Muscle layer of colon (tissue), 2 donors: Measurements from ENCODE around the gene OGFR.
A peak's percentile ranks its signal among the peaks of the same experiment; 100 is the strongest.

Experiments
- H3K27ac ChIP-seq: one replicate; pipeline ENCODE4 v1.7.0; 2013; ENCODE audit warnings: low read depth, mild to moderate bottlenecking, low read length, moderate library complexity
- H3K27me3 ChIP-seq, 2 donors: one replicate each; pipeline ENCODE4 v1.7.0; 2013; ENCODE audit warnings: low read length in 2 of 2, mild to moderate bottlenecking in 2 of 2; ENCODE audit not compliant: insufficient read depth in 2 of 2, control insufficient read depth in 1 of 2
- H3K36me3 ChIP-seq: one replicate; pipeline ENCODE4 v1.7.0; 2013; ENCODE audit warnings: mild to moderate bottlenecking, low read length; ENCODE audit not compliant: insufficient read depth
- H3K4me1 ChIP-seq: one replicate; pipeline ENCODE4 v1.7.0; 2013; ENCODE audit warnings: mild to moderate bottlenecking, low read length; ENCODE audit not compliant: insufficient read depth
- H3K4me3 ChIP-seq, 2 donors: one replicate each; pipeline ENCODE4 v1.7.0; 2013; ENCODE audit warnings: low read length in 2 of 2, low read depth in 1 of 2, mild to moderate bottlenecking in 1 of 2, moderate library complexity in 1 of 2
- H3K9ac ChIP-seq: one replicate; pipeline ENCODE4 v1.7.0; 2013; ENCODE audit warnings: low read length
- H3K9me3 ChIP-seq: one replicate; pipeline ENCODE4 v1.7.0; 2013; ENCODE audit warnings: mild to moderate bottlenecking, low read length
- donor health status: abdominal sarcoma.
- donor health status: Adenocarcinoma of cecum.

OGFR gene, protein sequence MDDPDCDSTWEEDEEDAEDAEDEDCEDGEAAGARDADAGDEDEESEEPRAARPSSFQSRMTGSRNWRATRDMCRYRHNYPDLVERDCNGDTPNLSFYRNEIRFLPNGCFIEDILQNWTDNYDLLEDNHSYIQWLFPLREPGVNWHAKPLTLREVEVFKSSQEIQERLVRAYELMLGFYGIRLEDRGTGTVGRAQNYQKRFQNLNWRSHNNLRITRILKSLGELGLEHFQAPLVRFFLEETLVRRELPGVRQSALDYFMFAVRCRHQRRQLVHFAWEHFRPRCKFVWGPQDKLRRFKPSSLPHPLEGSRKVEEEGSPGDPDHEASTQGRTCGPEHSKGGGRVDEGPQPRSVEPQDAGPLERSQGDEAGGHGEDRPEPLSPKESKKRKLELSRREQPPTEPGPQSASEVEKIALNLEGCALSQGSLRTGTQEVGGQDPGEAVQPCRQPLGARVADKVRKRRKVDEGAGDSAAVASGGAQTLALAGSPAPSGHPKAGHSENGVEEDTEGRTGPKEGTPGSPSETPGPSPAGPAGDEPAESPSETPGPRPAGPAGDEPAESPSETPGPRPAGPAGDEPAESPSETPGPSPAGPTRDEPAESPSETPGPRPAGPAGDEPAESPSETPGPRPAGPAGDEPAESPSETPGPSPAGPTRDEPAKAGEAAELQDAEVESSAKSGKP

DNA sequence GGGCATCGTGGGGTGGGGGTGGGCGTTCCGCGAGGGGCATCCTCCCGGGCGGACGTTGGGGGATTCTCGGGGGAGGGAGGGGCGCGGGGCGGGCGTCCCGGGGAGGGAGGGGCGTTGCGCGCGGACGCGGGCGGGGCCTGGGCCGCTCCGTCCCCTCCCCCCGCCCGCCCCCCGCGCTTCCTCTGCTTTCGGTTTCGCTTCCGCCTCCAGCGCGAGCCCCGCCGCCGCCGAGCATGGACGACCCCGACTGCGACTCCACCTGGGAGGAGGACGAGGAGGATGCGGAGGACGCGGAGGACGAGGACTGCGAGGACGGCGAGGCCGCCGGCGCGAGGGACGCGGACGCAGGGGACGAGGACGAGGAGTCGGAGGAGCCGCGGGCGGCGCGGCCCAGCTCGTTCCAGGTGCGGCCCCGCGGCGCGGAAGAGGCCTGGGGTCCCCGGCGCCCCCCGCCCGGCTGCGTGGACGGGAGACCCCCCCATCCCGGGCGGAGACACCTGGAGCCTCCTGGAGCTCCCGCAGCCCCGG lies at the start of gene OGFR:
Gene OGFR, plus strand, starts transcription at position 209 of the 528 bp plus-strand sequence. Its CDS starts 25 bp downstream, at position 234.
- peaks cover 51% of the 10 kb centered on the region for H3K4me1 ChIP-seq
- H3K36me3 ChIP-seq = peaks cover 39% of the 10 kb centered on the region
- H3K27me3 ChIP-seq = no peaks in the 10 kb centered on the region
- H3K27ac ChIP-seq = peak within 1 kb of the TSS; percentile 83
- peak within 1 kb of the TSS; percentile 23 for H3K9ac ChIP-seq
- H3K9me3 ChIP-seq = no peaks in the 10 kb centered on the region
- H3K4me3 ChIP-seq = peak within 1 kb of the TSS; percentile 67 to 97

DNA sequence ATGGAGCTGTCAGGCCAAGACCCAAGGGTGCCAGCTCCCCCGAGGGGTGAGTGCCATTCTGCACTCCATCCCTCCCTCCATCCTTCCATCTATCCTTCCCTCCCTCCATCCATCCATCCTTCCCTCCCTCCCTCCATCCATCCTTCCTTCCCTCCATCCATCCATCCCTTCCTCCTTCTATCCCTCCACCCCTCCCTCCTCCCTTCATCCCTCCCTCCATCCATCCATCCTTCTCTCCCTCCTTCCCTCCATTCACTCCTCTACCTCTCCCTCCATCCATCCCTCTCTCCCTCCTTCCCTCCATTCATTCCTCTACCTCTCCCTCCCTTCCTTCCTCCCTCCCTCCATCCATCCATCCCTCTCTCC lies 49.7 kb upstream of the OGFR start:
- H3K27ac ChIP-seq = no peak overlapping the region
- H3K27me3 ChIP-seq = no peaks in the 10 kb centered on the region
- H3K4me1 ChIP-seq = peaks cover 10% of the 10 kb centered on the region
- no peaks in the 10 kb centered on the region for H3K36me3 ChIP-seq
- H3K9me3 ChIP-seq = no peaks in the 10 kb centered on the region
- no peak overlapping the region for H3K4me3 ChIP-seq
- no peak overlapping the region for H3K9ac ChIP-seq

DNA sequence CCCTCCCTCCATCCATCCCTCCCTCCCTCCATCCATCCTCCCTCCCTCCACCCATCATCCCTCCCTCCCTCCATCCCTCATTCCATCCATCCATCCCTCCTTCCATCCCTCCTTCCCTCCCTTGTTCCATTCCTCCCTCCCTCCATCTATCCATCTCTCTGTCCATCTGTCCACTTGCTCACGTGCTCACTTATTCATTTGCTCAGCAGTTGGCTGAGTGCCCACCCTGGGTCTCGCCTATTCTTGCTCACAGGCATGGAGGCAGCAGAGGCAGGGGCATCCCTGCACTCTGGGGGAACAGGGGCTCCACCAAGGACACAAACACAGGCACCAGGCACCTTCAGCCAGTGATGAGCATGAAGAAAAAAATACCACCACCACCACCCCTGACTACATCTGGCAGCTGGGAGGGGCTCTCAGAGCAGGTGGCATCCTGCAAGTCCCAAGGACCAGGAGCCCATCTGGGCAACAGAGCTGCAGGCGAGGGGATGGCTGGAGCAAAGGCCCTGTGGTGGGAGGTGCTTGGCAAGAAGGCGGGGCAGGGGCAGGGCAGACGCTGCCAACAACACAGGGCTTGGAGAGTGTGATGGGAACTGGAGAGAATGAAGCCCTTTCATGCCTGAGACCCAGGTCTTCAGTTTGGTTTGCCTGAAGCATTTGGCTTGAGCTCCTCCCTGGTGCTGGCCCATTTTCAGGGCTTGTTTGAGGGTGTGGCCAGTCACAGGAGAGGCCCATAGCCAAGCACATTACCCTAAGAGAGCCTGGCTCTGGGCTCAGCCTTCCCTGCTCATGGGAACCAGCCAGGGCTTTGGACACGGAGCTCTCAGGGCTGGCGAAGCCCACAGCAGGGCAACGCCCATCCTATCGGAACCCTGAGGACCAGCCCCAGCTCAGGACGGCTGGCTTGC lies 48.6 kb upstream of the OGFR start:
- H3K4me3 ChIP-seq = no peak overlapping the region
- H3K27me3 ChIP-seq = no peaks in the 10 kb centered on the region
- no peaks in the 10 kb centered on the region for H3K9me3 ChIP-seq
- no peak overlapping the region for H3K9ac ChIP-seq
- H3K27ac ChIP-seq = no peak overlapping the region
- no peaks in the 10 kb centered on the region for H3K36me3 ChIP-seq
- peaks cover 15% of the 10 kb centered on the region for H3K4me1 ChIP-seq

DNA sequence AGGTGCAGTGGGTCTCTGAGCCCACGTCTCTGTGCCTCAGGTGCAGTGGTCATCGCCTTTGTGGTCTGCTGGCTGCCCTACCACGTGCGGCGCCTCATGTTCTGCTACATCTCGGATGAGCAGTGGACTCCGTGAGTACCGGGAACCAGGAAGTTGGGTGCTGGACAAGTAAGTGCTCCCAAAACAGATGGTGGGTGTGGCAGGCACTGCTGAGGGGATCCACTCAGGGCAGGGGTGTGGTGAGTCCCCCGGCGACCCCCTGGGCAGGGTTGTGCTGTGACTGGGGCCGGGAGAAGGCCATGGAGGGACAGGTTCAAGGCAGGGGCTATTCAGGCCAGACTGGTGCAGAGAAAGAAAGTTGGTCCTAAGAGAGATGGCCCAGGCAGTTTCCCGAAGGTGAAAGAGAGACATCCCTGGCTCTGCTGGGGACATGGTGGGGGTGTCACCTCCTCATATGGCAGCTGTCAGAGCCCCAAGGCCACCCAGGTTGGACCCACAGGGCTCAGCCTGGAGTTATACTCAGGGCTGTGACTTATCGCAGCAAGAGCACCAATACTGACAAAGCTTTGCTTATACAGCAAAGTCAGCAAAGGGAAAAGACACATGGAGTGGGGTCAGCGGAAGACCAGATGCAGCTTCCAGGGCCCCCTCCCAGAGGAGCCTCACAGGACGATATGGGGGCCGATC lies 46.3 kb upstream of the OGFR start:
- Histone ChIP-seq H3K27me3 (no peaks in the 10 kb centered on the region), H3K4me1 (peaks cover 17% of the 10 kb centered on the region), H3K4me3 (no peak overlapping the region), H3K9me3 (no peaks in the 10 kb centered on the region), H3K27ac (no peak overlapping the region), H3K36me3 (no peaks in the 10 kb centered on the region), H3K9ac (no peak overlapping the region)

DNA sequence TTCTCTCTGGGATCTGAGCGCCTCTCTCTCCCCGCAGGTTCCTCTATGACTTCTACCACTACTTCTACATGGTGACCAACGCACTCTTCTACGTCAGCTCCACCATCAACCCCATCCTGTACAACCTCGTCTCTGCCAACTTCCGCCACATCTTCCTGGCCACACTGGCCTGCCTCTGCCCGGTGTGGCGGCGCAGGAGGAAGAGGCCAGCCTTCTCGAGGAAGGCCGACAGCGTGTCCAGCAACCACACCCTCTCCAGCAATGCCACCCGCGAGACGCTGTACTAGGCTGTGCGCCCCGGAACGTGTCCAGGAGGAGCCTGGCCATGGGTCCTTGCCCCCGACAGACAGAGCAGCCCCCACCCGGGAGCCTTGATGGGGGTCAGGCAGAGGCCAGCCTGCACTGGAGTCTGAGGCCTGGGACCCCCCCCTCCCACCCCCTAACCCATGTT lies 44.6 kb upstream of the OGFR start:
- H3K9ac ChIP-seq = no peak overlapping the region

DNA sequence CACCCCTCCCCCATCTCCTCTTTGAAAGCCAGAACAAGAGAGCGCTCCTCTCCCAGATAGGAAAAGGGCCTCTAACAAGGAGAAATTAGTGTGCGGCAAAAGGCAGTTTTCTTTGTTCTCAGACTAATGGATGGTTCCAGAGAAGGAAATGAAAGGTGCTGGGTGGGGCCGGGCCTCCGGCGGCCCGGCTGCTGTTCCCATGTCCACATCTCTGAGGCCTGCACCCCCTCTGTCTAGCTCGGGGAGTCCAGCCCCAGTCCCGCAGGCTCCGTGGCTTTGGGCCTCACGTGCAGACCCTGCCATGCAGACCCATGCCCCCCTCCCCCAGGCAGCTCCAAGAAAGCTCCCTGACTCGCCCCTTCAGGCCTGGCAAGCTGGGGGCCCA lies 44.2 kb upstream of the OGFR start:
- H3K9ac ChIP-seq = no peak overlapping the region
- peaks cover 17% of the 10 kb centered on the region for H3K4me1 ChIP-seq
- no peaks in the 10 kb centered on the region for H3K36me3 ChIP-seq
- H3K27ac ChIP-seq = peak overlapping the region; percentile 72
- H3K9me3 ChIP-seq = no peaks in the 10 kb centered on the region
- H3K27me3 ChIP-seq = peaks cover 0 to under 1% of the 10 kb centered on the region in 2 donors
- H3K4me3 ChIP-seq = no peak overlapping the region

More for the DNA sequence above, 44.6 kb upstream of the OGFR start:
- Histone ChIP-seq H3K4me3 (no peak overlapping the region), H3K4me1 (peaks cover 17% of the 10 kb centered on the region), H3K27me3 (no peaks in the 10 kb centered on the region), H3K36me3 (no peaks in the 10 kb centered on the region), H3K9me3 (no peaks in the 10 kb centered on the region), H3K27ac (no peak overlapping the region)

DNA sequence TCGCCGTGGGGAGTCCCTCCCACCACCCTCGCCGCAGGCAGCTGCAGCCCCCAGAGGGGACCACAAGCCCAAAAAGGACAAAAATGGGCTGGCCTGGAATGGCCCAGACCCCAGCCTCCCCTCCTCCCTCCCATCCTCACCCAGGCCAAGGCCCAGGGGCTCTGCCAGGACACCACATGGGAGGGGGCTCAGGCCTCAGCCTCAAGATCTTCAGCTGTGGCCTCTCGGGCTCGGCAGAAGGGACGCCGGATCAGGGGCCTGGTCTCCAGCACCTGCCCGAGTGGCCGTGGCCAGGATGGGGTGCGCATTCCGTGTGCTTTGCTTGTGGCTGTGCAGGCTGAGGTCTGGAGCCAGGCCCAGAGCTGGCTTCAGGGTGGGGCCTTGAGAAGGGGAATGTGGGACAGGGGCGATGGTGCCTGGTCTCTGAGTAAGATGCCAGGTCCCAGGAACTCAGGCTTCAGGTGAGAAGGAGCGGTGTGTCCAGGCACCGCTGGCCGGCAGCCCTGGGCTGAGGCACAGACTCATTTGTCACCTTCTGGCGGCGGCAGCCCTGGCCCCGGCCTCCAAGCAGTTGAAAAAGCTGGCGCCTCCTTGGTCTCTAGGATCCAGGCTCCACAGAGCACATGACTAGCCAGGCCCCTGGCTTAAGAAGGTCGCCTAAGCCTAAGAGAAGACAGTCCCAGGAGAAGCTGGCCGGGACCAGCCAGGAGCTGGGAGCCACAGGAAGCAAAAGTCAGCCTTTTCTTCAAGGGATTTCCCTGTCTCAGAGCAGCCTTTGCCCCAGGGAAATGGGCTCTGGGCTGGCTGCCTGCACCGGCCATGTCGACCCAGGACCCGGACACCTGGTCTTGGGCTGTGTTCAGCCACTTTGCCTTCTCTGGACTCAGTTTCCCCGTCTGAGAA lies 43.5 kb upstream of the OGFR start:
- H3K36me3 ChIP-seq = no peaks in the 10 kb centered on the region

DNA sequence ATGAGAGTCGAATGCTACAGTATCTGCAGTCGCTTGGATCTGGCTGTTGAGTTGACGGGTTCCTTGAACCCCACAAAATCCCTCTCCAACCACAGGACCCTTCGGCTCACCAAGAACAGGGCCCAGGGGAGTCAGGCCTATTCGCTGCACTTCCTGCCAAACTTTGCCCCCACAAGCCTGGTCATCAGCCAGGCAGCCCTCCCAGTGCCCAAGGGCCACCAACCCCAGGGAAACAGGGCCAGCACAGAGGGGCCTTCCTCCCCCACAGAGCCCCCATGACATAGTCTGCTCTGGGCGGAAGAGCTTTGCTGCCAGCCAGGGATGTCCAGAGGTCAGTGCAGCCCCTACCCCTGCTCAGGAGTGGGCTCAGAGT lies 42.9 kb upstream of the OGFR start:
- H3K4me3 ChIP-seq = no peak overlapping the region
- H3K9ac ChIP-seq = no peak overlapping the region
- H3K4me1 ChIP-seq = peaks cover 17% of the 10 kb centered on the region
- H3K27ac ChIP-seq = no peak overlapping the region
- no peaks in the 10 kb centered on the region for H3K36me3 ChIP-seq
- H3K9me3 ChIP-seq = no peaks in the 10 kb centered on the region
- peaks cover 0 to 5% of the 10 kb centered on the region in 2 donors for H3K27me3 ChIP-seq

More for the DNA sequence above, 43.5 kb upstream of the OGFR start:
- H3K4me1 ChIP-seq = peaks cover 17% of the 10 kb centered on the region
- no peaks in the 10 kb centered on the region for H3K9me3 ChIP-seq
- H3K9ac ChIP-seq = no peak overlapping the region
- no peak overlapping the region for H3K4me3 ChIP-seq
- H3K27me3 ChIP-seq = peaks cover 0 to 5% of the 10 kb centered on the region in 2 donors
- H3K27ac ChIP-seq = peak overlapping the region; percentile 72

DNA sequence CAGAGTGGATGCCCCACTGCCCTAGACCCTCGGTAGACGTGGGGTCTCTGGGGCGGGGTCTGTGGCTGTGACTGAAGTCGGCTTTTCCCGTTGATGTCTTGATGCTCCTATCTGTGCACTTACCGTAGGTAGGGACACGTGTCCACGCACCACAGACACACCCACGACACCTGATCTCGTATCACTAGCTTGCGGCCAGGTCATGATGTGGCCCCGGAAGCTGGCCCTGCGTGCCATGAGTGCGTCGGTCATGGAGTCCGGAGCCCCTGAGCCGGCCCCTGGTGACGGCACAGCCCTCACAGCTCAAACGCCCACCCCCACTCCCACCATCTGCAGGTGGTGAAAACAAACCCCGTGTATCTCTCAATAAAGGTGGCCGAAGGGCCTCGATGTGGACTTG lies 42.3 kb upstream of the OGFR start:
- Histone ChIP-seq H3K9me3 (no peaks in the 10 kb centered on the region), H3K27me3 (peaks cover 0 to 5% of the 10 kb centered on the region in 2 donors), H3K36me3 (no peaks in the 10 kb centered on the region), H3K27ac (peak overlapping the region; percentile 23), H3K4me3 (no peak overlapping the region), H3K9ac (no peak overlapping the region), H3K4me1 (peaks cover 17% of the 10 kb centered on the region)

DNA sequence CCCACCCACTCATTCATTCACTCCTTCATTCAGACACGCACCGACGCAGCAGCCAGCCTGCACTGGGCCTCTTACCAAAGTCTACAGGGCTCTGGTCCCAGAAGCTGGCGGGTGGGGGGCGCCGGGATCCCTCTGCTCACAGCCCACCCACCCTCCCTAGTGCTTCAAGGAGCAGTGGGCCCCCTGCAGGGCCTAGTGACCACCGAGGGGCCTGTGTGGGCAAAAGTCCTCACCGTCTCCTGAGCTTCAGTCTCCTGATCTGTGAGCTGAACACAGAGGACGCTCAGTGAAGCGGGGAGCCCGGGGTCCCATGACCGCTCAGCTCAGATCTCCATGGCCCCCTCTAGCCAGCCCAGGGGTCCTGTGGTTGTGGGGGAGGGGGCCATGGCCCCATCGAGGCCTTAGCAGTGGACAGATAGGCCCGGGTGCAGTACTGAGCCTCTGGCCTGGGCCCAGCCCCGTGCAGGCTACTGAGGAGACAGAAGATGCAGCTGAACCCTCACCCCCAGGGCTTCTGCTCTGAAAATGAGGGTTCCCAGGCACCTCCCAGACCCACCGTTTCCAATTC lies 41.8 kb upstream of the OGFR start:
- H3K4me3 ChIP-seq = no peak overlapping the region
- H3K27me3 ChIP-seq = peaks cover 0 to 5% of the 10 kb centered on the region in 2 donors
- H3K36me3 ChIP-seq = no peaks in the 10 kb centered on the region
- H3K9me3 ChIP-seq = no peaks in the 10 kb centered on the region
- no peak overlapping the region for H3K9ac ChIP-seq
- peaks cover 17% of the 10 kb centered on the region for H3K4me1 ChIP-seq
- no peak overlapping the region for H3K27ac ChIP-seq
